Measurements from ENCODE around the gene EFCAB8.

EFCAB8 gene

GRCh38 chr20:32831982-32832381 is 26.7 kb upstream of the EFCAB8 start:
- FAIRE-seq, result no peak
- DNase-seq (ENCODE audit: insufficient read length, low spot score), result no peak

DNA sequence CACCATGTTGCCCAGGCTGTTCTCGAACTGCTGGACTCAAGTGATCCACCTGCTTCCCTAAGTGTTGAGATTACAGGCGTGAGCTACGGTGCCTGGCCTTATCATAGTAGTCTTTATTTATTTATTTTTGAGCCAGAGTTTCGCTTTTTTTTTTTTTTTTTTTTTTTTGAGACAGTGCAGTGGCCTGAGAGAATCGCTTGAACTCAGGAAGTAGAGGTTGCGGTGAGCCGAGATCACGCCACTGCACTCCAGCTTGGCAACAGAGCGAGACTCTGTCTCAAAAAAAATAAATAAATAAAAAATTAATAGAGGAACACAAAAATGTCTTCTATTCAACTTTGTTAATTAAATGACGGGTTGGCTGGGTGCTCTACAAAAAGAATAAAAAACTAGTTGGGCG is 26.1 kb upstream of the EFCAB8 start:
- FAIRE-seq, result no peak
- TF ChIP-seq, protein P1, sequence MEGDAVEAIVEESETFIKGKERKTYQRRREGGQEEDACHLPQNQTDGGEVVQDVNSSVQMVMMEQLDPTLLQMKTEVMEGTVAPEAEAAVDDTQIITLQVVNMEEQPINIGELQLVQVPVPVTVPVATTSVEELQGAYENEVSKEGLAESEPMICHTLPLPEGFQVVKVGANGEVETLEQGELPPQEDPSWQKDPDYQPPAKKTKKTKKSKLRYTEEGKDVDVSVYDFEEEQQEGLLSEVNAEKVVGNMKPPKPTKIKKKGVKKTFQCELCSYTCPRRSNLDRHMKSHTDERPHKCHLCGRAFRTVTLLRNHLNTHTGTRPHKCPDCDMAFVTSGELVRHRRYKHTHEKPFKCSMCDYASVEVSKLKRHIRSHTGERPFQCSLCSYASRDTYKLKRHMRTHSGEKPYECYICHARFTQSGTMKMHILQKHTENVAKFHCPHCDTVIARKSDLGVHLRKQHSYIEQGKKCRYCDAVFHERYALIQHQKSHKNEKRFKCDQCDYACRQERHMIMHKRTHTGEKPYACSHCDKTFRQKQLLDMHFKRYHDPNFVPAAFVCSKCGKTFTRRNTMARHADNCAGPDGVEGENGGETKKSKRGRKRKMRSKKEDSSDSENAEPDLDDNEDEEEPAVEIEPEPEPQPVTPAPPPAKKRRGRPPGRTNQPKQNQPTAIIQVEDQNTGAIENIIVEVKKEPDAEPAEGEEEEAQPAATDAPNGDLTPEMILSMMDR (IDR thresholded peaks at IDR 0.05; ENCODE audit: insufficient read depth, missing control alignments), result no peak
- no peak for DNase-seq (ENCODE audit: insufficient read length, low spot score)

More at GRCh38 chr20:32831982-32832381, 26.7 kb upstream of the EFCAB8 start:
- TF ChIP-seq, protein P1 (IDR thresholded peaks at IDR 0.05; ENCODE audit: insufficient read depth, missing control alignments), result no peak

- FAIRE-seq (no peak), DNase-seq (ENCODE audit: insufficient read length, low spot score) (no peak)
- TF ChIP-seq, protein P1 (IDR thresholded peaks at IDR 0.05; ENCODE audit: insufficient read depth, missing control alignments), result no peak
Measured at GRCh38 chr20:32834972-32835371, 23.8 kb upstream of the EFCAB8 start.

DNA sequence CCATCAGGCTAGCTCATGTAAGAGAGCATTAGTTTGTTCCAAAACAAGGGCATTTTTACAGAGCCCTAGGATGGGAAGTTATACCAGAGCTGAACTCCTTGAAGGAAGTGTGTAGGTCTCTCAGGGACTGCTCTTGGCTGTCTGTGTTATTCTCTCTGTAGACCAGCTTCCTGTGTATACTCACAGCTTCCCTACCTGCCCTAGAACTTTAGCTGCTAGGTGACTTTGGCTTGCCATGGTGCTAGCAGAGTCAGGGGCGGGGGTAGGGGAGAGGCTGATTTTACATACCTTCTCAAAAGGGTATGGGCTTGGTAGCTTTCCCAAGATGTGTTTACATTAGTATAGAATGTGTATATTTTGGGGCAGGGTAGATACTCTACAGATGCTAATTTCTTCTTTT is 21.6 kb upstream of the EFCAB8 start:
- DNase-seq (ENCODE audit: insufficient read length, low spot score) (no peak), FAIRE-seq (no peak)
- TF ChIP-seq, protein P1 (IDR thresholded peaks at IDR 0.05; ENCODE audit: insufficient read depth, missing control alignments), result no peak

DNA sequence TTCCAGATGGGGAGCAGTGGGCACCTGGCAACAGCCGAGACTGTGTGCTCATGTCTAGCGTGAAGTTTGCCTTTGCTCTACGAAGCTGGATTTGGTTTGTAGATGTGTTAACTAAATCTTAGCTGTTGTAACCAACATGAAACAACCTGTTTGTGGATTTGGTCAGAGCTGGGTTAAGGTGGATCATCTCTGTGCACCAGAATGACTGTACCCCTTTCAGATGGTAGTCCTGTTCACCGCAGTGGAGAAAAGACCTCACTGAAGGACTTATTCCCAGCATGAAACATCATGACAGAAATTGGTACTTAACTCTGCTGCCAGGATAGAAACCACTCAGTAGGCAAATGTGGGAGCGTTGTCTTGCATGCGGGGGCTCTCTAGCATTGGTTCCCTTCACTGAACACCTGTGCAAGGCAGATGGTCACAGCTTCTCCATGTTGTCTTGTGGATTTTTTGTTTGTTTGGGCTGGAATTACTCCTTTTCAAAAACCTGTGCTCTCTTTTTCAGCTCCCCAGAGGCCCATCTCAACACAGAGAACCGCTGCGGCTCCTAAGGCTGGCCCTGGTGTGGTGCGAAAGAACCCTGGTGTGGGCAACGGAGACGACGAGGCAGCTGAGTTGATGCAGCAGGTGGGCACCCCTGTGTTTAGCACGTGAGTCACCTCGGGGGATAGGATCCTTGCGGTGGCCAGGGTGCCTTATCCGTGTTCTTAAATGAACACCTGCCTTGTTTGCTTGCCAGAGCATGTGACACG is 19.3 kb upstream of the EFCAB8 start:
- no peak for DNase-seq (ENCODE audit: insufficient read length, low spot score)
- no peak for FAIRE-seq
- TF ChIP-seq, protein P1 (IDR thresholded peaks at IDR 0.05; ENCODE audit: insufficient read depth, missing control alignments), result no peak

DNA sequence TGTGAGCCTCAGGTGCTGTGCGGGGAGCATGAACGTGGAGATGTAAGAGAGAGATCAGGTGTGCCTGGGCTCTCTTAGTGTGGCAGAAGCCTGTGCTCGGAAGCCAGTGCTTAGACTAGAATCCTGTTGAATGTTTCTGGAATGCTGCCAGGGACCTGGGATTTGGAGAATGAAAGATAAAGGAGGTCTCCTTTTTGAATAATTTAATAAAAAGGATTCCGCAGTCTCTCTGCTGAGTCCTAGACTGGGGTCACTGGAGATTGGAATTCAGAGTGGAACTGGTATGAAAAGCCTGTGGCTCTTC is 18.8 kb upstream of the EFCAB8 start:
- FAIRE-seq (no peak), DNase-seq (ENCODE audit: insufficient read length, low spot score) (no peak)
- TF ChIP-seq, protein P1 (IDR thresholded peaks at IDR 0.05; ENCODE audit: insufficient read depth, missing control alignments), result no peak

DNA sequence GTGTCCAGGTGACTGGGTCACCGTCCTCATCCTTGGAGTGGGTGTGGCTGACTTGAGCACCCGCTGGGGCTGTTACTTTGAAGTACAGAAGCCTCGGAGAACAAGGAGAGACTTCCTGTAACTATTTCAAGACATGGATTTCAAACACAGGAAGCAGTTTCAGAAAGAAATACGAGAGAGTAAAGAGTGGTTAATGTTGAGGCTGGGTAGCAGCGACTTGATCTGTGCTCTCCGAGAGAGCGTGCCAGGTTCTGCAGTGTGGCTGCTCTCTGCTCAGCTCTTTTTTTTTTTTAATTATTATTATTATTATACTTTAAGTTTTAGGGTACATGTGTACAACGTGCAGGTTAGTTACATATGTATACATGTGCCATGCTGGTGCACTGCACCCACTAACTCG is 17.5 kb upstream of the EFCAB8 start:
- TF ChIP-seq, protein P1 (IDR thresholded peaks at IDR 0.05; ENCODE audit: insufficient read depth, missing control alignments), result no peak
- FAIRE-seq, result no peak
- no peak for DNase-seq (ENCODE audit: insufficient read length, low spot score)

Data from D721Med (cell line).